H9 (cell line): ENCODE measurements around the gene MBD5. TPM values are rescaled to one million over a fixed set of nuclear protein-coding genes. Genes with fewer than 3 reads are reported as not detected.
A peak's percentile ranks its signal among the peaks of the same experiment; 100 is the strongest.

Experiments
- DNase-seq: peaks from one replicate; pipeline ENCODE4 v3.0.0-alpha.2; 2017
- H2AFZ ChIP-seq: one replicate; pipeline ENCODE4 v1.6.1; 2013; ENCODE audit warnings: mild to moderate bottlenecking, low read length, control low read depth, moderate library complexity
- H2AK5ac ChIP-seq: 2 replicates; pipeline ENCODE4 v1.6.1; 2013; ENCODE audit warnings: low read length, control low read depth, mixed read lengths; ENCODE audit not compliant: insufficient read length
- H2BK120ac ChIP-seq: one replicate; pipeline ENCODE4 v1.6.1; 2013; ENCODE audit warnings: low read depth, mild to moderate bottlenecking, low read length, control low read depth, inconsistent platforms; ENCODE audit not compliant: poor library complexity, severe bottlenecking
- H2BK12ac ChIP-seq: 2 replicates; pipeline ENCODE4 v1.6.1; 2013; ENCODE audit warnings: low read length, control low read depth, mixed read lengths, low read depth; ENCODE audit not compliant: insufficient read length
- H2BK15ac ChIP-seq: 2 replicates; pipeline ENCODE4 v1.6.1; 2013; ENCODE audit warnings: low read depth, low read length, control low read depth
- H2BK20ac ChIP-seq: one replicate; pipeline ENCODE4 v1.6.1; 2013; ENCODE audit warnings: low read depth, mild to moderate bottlenecking, low read length, control low read depth, inconsistent platforms; ENCODE audit not compliant: poor library complexity, severe bottlenecking
- H2BK5ac ChIP-seq: 2 replicates; pipeline ENCODE4 v1.6.1; 2013; ENCODE audit warnings: low read length, control low read depth, mixed read lengths; ENCODE audit not compliant: insufficient read length
- H3K14ac ChIP-seq: 2 replicates; pipeline ENCODE4 v1.6.1; 2013; ENCODE audit warnings: low read length, control low read depth; ENCODE audit not compliant: insufficient read depth
- H3K18ac ChIP-seq: 2 replicates; pipeline ENCODE4 v1.6.1; 2013; ENCODE audit warnings: low read depth, mild to moderate bottlenecking, mixed read lengths, low read length, control low read depth; ENCODE audit not compliant: insufficient read length
- H3K23ac ChIP-seq: 2 replicates; pipeline ENCODE4 v1.6.1; 2013; ENCODE audit warnings: low read length, control low read depth, mixed read lengths, low read depth; ENCODE audit not compliant: insufficient read length
- H3K23me2 ChIP-seq: 2 replicates; pipeline ENCODE4 v1.6.1; 2013; ENCODE audit warnings: low read depth, mild to moderate bottlenecking, mixed read lengths, low read length, control low read depth; ENCODE audit not compliant: insufficient read length, poor library complexity, severe bottlenecking
- H3K27ac ChIP-seq: 2 replicates; pipeline ENCODE4 v1.5.1; 2013; ENCODE audit warnings: low read length, control low read depth, mixed read lengths, low read depth; ENCODE audit not compliant: insufficient read length
- H3K27me3 ChIP-seq: 2 replicates; pipeline ENCODE4 v1.6.1; 2013; ENCODE audit warnings: low read length, control low read depth, inconsistent platforms; ENCODE audit not compliant: insufficient read depth
- H3K4ac ChIP-seq: 2 replicates; pipeline ENCODE4 v1.6.1; 2013; ENCODE audit warnings: low read depth, mild to moderate bottlenecking, control low read depth, inconsistent platforms, low read length, moderate library complexity
- H3K4me1 ChIP-seq: 2 replicates; pipeline ENCODE4 v1.6.1; 2013; ENCODE audit warnings: low read length, control low read depth, inconsistent platforms; ENCODE audit not compliant: insufficient read depth
- H3K4me2 ChIP-seq: 2 replicates; pipeline ENCODE4 v1.6.1; 2013; ENCODE audit warnings: low read length, control low read depth, mixed read lengths; ENCODE audit not compliant: insufficient read length, insufficient read depth
- H3K56ac ChIP-seq: 2 replicates; pipeline ENCODE4 v1.6.1; 2013; ENCODE audit warnings: low read depth, mild to moderate bottlenecking, mixed read lengths, low read length, control low read depth; ENCODE audit not compliant: insufficient read length
- H3K79me1 ChIP-seq: 2 replicates; pipeline ENCODE4 v1.6.1; 2013; ENCODE audit warnings: low read depth, mild to moderate bottlenecking, moderate library complexity, low read length, control low read depth, inconsistent platforms; ENCODE audit not compliant: insufficient read depth, poor library complexity, severe bottlenecking
- H3K79me2 ChIP-seq: 2 replicates; pipeline ENCODE4 v1.6.1; 2013; ENCODE audit warnings: low read length, control low read depth, inconsistent platforms; ENCODE audit not compliant: insufficient read depth
- H3K9ac ChIP-seq: 2 replicates; pipeline ENCODE4 v1.6.1; 2013; ENCODE audit warnings: low read length, control low read depth, mixed read lengths; ENCODE audit not compliant: insufficient read length; ENCODE audit errors: extremely low read depth
- H3K9me3 ChIP-seq: one replicate; pipeline ENCODE4 v1.6.1; 2013; ENCODE audit warnings: low read depth, low read length, inconsistent platforms; ENCODE audit not compliant: control insufficient read depth
- H3T11ph ChIP-seq: one replicate; pipeline ENCODE4 v1.6.1; 2013; ENCODE audit warnings: mild to moderate bottlenecking, low read length, control low read depth, inconsistent platforms
- H4K20me1 ChIP-seq: one replicate; pipeline ENCODE4 v1.6.1; 2013; ENCODE audit not compliant: control insufficient read depth, insufficient read length, insufficient read depth
- H4K5ac ChIP-seq: 2 replicates; pipeline ENCODE4 v1.6.1; 2013; ENCODE audit warnings: low read depth, mild to moderate bottlenecking, mixed read lengths, low read length, control low read depth; ENCODE audit not compliant: insufficient read length
- H4K8ac ChIP-seq: replicated peaks from 2 replicates; pipeline ENCODE4 v1.6.1; 2013; ENCODE audit warnings: low read length, control low read depth, mixed read lengths, low read depth; ENCODE audit not compliant: insufficient read length
- H4K91ac ChIP-seq: 2 replicates; pipeline ENCODE4 v1.6.1; 2013; ENCODE audit warnings: low read depth, mild to moderate bottlenecking, moderate library complexity, mixed read lengths, low read length, control low read depth; ENCODE audit not compliant: insufficient read length
- H3K27ac Mint-ChIP-seq, 3 experiments: 2 replicates in 2 of 3; 3 replicates in 1 of 3; pipeline ENCODE4 v1.8.0; 2020 to 2021; ENCODE audit warnings: mixed read lengths in 3 of 3, mild to moderate bottlenecking in 1 of 3, moderate library complexity in 1 of 3
- H3K27me3 Mint-ChIP-seq: 2 replicates; pipeline ENCODE4 v1.8.0; 2021; ENCODE audit warnings: low read depth, mild to moderate bottlenecking, moderate library complexity, mixed read lengths
- H3K36me3 Mint-ChIP-seq, 3 experiments: 2 replicates in 2 of 3; 3 replicates in 1 of 3; pipeline ENCODE4 v1.8.0; 2020 to 2021; ENCODE audit warnings: low read depth in 3 of 3, mixed read lengths in 3 of 3; ENCODE audit not compliant: insufficient read depth in 1 of 3
- H3K4me1 Mint-ChIP-seq, 2 experiments: 2 replicates each; pipeline ENCODE4 v1.8.0; 2020; ENCODE audit warnings: mixed read lengths in 2 of 2
- H3K4me3 Mint-ChIP-seq, 2 experiments: 2 replicates in 1 of 2; 3 replicates in 1 of 2; pipeline ENCODE4 v1.8.0; 2020 to 2021; ENCODE audit warnings: mild to moderate bottlenecking in 2 of 2, mixed read lengths in 2 of 2, moderate library complexity in 1 of 2
- H3K9me3 Mint-ChIP-seq, 2 experiments: 2 replicates in 1 of 2; 3 replicates in 1 of 2; pipeline ENCODE4 v1.8.0; 2020; ENCODE audit warnings: mild to moderate bottlenecking in 2 of 2, mixed read lengths in 2 of 2, moderate library complexity in 1 of 2
- WGBS: extraction: QIAGEN DNeasy Blood & Tissue Kit; methylation state at CpG from one replicate; pipeline ENCODE4 v1.1.7; 2013; ENCODE audit warnings: missing lambda C conversion rate, low lambda C conversion rate, mixed read lengths; ENCODE audit not compliant: insufficient read length; ENCODE audit errors: extremely low coverage; 5-methylcytosine and 5-hydroxymethylcytosine counted together
- total RNA-seq: library from RNA; stranded (reverse); gene quantifications from 2 replicates; pipeline ENCODE4 v1.2.1, GENCODE V29; 2021
- TF ChIP-seq, protein P1 (sequence below): fragments of 200-600 bp; sonication (generic); conservative IDR thresholded peaks from 3 replicates; pipeline ENCODE4 v1.8.0; 2021; ENCODE audit warnings: antibody characterized with exemption, mild to moderate bottlenecking

The MBD5 gene
- total RNA-seq, 1 experiment from 2014 or later = 23.1 TPM

DNA sequence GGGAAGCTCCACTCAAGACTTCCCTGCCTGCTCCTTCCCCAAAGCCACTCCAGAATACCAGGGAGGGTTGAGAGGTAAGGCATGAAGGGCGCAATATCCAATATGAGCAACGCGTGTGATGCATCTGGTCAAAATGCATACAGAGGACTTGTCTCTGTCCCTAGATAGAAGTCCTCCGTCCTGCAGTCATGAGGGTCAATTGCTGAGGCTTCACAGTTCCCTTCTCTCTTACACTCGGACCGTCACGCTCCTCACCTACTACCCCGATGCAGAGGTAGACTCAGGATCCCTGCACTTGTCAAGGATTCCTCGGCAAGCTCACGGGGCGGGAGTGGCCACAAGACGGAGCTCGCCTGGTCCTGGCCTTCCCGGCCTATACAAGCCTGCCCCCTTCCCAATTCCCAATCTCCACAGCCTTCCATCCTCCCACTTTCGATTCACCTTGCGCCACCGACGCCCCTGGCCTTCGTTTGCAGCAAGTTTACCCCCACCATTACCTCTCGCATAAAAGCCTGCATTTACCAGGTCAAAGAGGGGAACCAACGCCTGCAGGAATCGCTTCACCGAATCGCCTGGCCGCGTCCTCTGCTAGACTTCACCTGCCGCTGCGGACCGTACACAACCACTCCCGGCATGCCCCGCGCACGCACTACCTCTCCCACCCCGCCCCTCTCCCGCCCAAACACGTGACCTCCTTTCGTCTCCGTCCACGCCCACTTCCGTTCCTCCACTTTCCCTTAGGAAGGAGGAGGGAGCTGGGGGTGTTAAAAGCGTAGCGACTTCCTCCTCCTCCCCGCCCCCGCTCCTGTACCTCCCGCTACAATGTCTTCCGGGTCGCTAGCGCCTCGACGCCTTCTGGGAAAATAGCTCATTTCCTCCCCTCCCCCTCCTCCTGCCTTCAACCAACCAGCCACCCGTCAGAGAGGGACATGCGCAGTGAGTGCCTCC is 506 bp upstream of the MBD5 start, which contains the start of gene ORC4:
ORC4 (minus strand) TSS at position 627 of the 948 bp plus-strand sequence. CDS start 44,779 bp downstream, outside the sequence.
- H3K56ac ChIP-seq = peak within 1 kb of the TSS; percentile 19
- no peak within 1 kb of the TSS for H2BK20ac ChIP-seq
- no peak within 1 kb of the TSS for H2BK12ac ChIP-seq
- peak within 1 kb of the TSS; percentile 99 to 100 (median 99) for H3K27ac Mint-ChIP-seq
- no peaks in the 10 kb centered on the region for H3K27me3 Mint-ChIP-seq
- no peak within 1 kb of the TSS for H2BK120ac ChIP-seq
- peaks cover 12% of the 10 kb centered on the region for H3K23me2 ChIP-seq
- peak within 1 kb of the TSS; percentile 42 for H2BK5ac ChIP-seq
- no peaks in the 10 kb centered on the region for H3K9me3 Mint-ChIP-seq
- H3K23ac ChIP-seq = no peak within 1 kb of the TSS
- no peak within 1 kb of the TSS for H2AK5ac ChIP-seq
- no peaks in the 10 kb centered on the region for H3K27me3 ChIP-seq
- H3K14ac ChIP-seq = peak within 1 kb of the TSS; percentile 72
- WGBS = no CpG with 5 or more reads among the region's 52 CpGs
- H3K9me3 ChIP-seq = no peaks in the 10 kb centered on the region
- peak within 1 kb of the TSS; percentile 98 for H3K4me2 ChIP-seq
- H4K5ac ChIP-seq = no peak within 1 kb of the TSS
- H3K79me2 ChIP-seq = peaks cover 49% of the 10 kb centered on the region; the same call in 1 of the 2 replicates
- no peak within 1 kb of the TSS for H2AFZ ChIP-seq
- no peaks in the 10 kb centered on the region for H4K20me1 ChIP-seq
- TF ChIP-seq, protein P1, sequence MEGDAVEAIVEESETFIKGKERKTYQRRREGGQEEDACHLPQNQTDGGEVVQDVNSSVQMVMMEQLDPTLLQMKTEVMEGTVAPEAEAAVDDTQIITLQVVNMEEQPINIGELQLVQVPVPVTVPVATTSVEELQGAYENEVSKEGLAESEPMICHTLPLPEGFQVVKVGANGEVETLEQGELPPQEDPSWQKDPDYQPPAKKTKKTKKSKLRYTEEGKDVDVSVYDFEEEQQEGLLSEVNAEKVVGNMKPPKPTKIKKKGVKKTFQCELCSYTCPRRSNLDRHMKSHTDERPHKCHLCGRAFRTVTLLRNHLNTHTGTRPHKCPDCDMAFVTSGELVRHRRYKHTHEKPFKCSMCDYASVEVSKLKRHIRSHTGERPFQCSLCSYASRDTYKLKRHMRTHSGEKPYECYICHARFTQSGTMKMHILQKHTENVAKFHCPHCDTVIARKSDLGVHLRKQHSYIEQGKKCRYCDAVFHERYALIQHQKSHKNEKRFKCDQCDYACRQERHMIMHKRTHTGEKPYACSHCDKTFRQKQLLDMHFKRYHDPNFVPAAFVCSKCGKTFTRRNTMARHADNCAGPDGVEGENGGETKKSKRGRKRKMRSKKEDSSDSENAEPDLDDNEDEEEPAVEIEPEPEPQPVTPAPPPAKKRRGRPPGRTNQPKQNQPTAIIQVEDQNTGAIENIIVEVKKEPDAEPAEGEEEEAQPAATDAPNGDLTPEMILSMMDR = peak; percentile 66
- H3K79me1 ChIP-seq = peaks cover 3% of the 10 kb centered on the region
- peaks cover 35 to 38% of the 10 kb centered on the region in 2 experiments for H3K4me1 Mint-ChIP-seq
- H3K4me3 Mint-ChIP-seq = peak within 1 kb of the TSS; percentile 98 to 100
- peak within 1 kb of the TSS; percentile 89 for H3K9ac ChIP-seq
- no peak within 1 kb of the TSS for H2BK15ac ChIP-seq
- H3K27ac ChIP-seq = peak within 1 kb of the TSS; percentile 31
- H3K4ac ChIP-seq = no peak within 1 kb of the TSS
- H3K36me3 Mint-ChIP-seq = peaks cover 0 to 15% (median 11%) of the 10 kb centered on the region in 3 experiments; a peak in 5 of 7 replicates
- no peak within 1 kb of the TSS for H4K91ac ChIP-seq
- no peaks in the 10 kb centered on the region for H3K4me1 ChIP-seq
- H3T11ph ChIP-seq = no peak within 1 kb of the TSS
- peak within 1 kb of the TSS; percentile 51 for H3K18ac ChIP-seq
- DNase-seq = peak; percentile 99
- H4K8ac ChIP-seq = no peak within 1 kb of the TSS
